Ectodermal cell (in vitro differentiated cells): Measurements from ENCODE around the gene POLD1.

ENCODE experiments used
- H3K27ac ChIP-seq: 2 replicates; pipeline ENCODE4 v1.7.0; 2013; ENCODE audit warnings: mild to moderate bottlenecking, low read depth, low read length; ENCODE audit not compliant: insufficient read depth, poor library complexity, severe bottlenecking
- H3K27me3 ChIP-seq: 2 replicates; pipeline ENCODE4 v1.7.0; 2013; ENCODE audit warnings: mild to moderate bottlenecking, low read length; ENCODE audit not compliant: insufficient read depth, control insufficient read depth, poor library complexity, severe bottlenecking
- H3K36me3 ChIP-seq: one replicate; pipeline ENCODE4 v1.7.0; 2013; ENCODE audit warnings: low read length; ENCODE audit not compliant: control insufficient read depth, insufficient read depth
- H3K4me1 ChIP-seq: one replicate; pipeline ENCODE4 v1.7.0; 2013; ENCODE audit warnings: low read length; ENCODE audit not compliant: control insufficient read depth, insufficient read depth
- H3K4me3 ChIP-seq: 2 replicates; pipeline ENCODE4 v1.7.0; 2013; ENCODE audit warnings: low read depth, low read length, control low read depth; ENCODE audit not compliant: insufficient read depth
- H3K9me3 ChIP-seq: 2 replicates; pipeline ENCODE4 v1.7.0; 2013; ENCODE audit warnings: mild to moderate bottlenecking, low read length, moderate library complexity; ENCODE audit not compliant: control insufficient read depth
- WGBS, 2 experiments: methylation state at CpG; one replicate each; pipeline ENCODE4 v1.1.7; 2013; ENCODE audit warnings: missing lambda C conversion rate in 2 of 2; 5-methylcytosine and 5-hydroxymethylcytosine counted together

POLD1 gene

GRCh38 chr19:50428772-50429463, 44.8 kb downstream of the POLD1 start:
- H3K4me3 ChIP-seq: no peak overlapping the region
- H3K9me3 ChIP-seq: no peaks in the 10 kb centered on the region
- 88 to 89% methylated on average over 7 of the region's 7 CpGs for WGBS, 2 experiments
- H3K27me3 ChIP-seq: peaks cover 10% of the 10 kb centered on the region
- no peak overlapping the region for H3K27ac ChIP-seq
- no peaks in the 10 kb centered on the region for H3K36me3 ChIP-seq
- H3K4me1 ChIP-seq: peaks cover 7% of the 10 kb centered on the region

DNA sequence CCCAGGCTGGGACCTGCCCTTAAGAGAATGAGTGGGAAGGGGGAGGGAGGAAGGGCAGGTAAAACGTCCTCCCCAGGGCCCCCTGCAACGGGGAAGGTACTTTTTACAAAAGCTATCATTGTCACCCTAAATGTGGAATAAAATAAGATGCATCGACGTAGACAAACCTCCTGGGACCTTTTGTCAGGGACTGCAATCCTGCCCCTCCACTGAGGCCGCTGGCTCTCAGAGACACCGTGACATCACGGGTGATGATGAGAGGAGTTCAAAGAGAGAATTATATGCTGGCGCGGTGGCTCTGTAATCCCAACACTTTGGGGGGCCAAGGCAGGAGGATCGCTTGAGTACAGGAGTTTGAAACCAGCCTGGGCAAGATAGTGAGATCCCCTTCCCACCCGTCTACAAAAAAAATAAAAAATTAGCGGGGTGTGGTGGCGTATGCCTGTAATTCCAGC, 46.8 kb downstream of the POLD1 start:
- H3K27ac ChIP-seq: no peak overlapping the region
- peaks cover 14% of the 10 kb centered on the region for H3K4me1 ChIP-seq
- peaks cover 10% of the 10 kb centered on the region for H3K27me3 ChIP-seq
- H3K9me3 ChIP-seq: no peaks in the 10 kb centered on the region
- H3K4me3 ChIP-seq: peak overlapping the region; percentile 37
- no peaks in the 10 kb centered on the region for H3K36me3 ChIP-seq
- 58 to 63% methylated on average over 13 of the region's 13 CpGs for WGBS, 2 experiments

DNA sequence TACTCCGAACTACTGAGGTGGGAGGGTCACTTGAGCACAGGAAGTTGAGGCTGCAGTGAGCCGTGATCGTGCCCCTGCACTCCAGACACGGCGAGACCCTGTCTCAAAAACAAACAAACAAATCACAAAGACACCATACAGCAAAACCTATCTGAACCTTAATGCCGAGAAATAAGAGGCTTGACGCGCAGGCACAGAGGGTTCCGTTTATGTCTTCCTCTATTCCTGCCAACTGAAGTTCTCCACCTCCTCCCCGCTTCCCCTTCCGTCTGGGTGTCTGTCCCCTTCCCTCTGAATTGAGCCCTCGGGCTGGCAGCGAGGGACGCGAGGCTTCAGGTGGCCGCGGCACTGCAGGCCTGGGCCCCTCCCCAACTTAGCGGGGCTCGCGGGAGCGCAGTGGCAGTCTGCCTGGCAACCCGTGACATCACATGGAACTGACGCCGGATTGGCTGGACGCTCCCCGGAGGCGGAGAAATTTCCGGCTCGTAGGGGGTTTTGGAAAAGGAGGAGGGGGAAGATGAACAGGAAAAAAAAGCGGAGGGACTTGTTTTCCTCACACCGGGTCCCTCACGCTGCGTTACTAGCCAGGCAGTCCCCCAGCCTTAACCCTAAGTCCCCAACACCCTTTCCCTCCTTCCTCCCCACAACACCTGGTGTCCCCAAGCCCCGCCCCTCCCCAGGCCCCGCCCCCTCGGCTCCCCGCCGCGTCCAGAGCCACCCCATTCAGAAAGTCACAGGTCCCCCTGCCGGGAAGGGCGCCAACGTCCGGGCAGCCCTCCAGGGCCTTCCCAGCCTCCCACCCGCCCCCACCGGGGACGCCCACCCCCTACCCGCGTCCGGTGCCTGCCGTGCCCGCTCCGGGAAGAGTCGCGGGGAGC, 47.4 kb downstream of the POLD1 start:
- 4% methylated on average over 46 to 49 of the region's 54 CpGs for WGBS, 2 experiments
- H3K36me3 ChIP-seq: no peaks in the 10 kb centered on the region

GRCh38 chr19:50432221-50433028, 48.3 kb downstream of the POLD1 start, which contains the start of gene MYBPC2:
TSS of gene MYBPC2 (plus strand) at chr19:50432892. CDS start at chr19:50432954, 62 bp downstream.
- Histone ChIP-seq H3K4me3 (peak within 1 kb of the TSS; percentile 37), H3K36me3 (no peaks in the 10 kb centered on the region), H3K9me3 (no peaks in the 10 kb centered on the region), H3K27me3 (peaks cover 10% of the 10 kb centered on the region), H3K27ac (no peak within 1 kb of the TSS), H3K4me1 (peaks cover 14% of the 10 kb centered on the region)
- 12 to 13% methylated on average over 40 of the region's 40 CpGs for whole genome bisulfite sequencing, 2 experiments

More for the DNA sequence above, 47.4 kb downstream of the POLD1 start:
- no peak overlapping the region for H3K27ac ChIP-seq
- H3K4me1 ChIP-seq: peaks cover 14% of the 10 kb centered on the region
- peaks cover 10% of the 10 kb centered on the region for H3K27me3 ChIP-seq
- peak overlapping the region; percentile 37 for H3K4me3 ChIP-seq
- no peaks in the 10 kb centered on the region for H3K9me3 ChIP-seq

DNA sequence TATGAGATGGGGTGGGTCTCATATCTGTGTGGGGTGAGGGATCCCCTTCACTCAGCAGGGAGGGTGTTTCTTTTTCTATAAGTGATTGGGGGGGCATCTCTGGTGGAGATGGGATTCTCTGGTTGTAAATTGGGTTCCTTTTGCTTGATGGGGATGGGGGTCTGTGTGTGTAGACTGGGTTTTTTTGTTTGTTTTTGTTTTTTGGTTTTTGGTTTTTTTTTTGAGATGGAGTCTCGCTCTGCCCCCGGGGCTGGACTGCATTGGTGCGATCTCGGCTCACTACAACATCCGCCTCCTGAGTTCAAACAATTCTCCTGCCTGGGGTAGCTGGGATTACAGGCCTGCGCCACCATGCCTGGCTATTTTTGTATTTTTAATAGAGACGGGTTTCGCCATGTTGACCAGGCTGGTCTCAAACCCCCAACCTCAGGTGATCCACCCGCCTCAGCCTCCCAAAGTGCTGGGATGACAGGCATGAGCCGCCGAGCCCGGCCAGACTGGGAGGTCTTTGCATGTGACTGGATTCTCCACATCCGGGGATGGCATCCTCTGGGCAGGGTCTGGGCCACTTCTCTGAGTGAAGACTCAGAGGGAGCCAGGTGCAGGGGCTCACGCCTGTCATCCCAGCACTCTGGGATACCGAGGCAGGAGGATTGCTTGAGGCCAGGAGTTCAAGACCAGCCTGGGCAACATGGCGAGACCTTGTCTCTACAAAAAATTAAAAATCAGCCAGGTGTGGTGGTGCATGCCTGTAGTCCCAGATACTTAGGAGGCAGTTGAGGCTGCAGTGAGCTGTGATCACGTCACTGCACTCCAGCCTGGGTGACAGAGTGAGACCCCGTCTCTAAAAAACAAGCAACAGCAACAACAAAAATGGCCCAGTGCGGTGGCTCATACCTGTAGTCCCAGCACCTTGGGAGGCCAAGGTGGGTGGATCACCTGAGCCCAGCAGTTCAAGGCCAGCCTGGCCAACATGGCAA, 49.3 kb downstream of the POLD1 start:
- Histone ChIP-seq H3K4me1 (peaks cover 14% of the 10 kb centered on the region), H3K4me3 (no peak overlapping the region), H3K27ac (no peak overlapping the region), H3K27me3 (peaks cover 10% of the 10 kb centered on the region), H3K36me3 (no peaks in the 10 kb centered on the region), H3K9me3 (no peaks in the 10 kb centered on the region)
- 90 to 92% methylated on average over 19 of the region's 19 CpGs for WGBS, 2 experiments

DNA sequence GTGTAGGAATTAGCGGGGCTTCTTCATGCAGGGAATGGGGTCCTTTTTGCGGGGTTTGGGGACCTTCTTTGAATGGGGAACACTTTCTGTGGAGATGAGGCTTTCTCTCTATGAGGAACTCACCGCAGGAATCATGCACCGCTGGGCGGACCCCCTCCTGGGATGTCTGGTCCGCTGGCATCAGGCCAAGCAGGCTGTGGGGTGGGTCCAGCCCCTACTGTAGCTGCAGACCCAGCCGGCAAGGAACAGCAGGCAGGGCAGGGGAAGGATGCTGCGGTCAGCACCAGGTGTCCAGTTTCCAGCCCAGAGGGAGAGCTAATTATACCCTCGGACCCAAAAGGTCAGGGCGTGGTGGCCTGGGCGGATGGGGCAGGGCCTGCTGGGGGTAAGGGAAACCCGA, 50.4 kb downstream of the POLD1 start:
- Histone ChIP-seq H3K4me1 (peaks cover 14% of the 10 kb centered on the region), H3K36me3 (no peaks in the 10 kb centered on the region), H3K27ac (no peak overlapping the region), H3K4me3 (no peak overlapping the region), H3K9me3 (no peaks in the 10 kb centered on the region), H3K27me3 (peaks cover 10% of the 10 kb centered on the region)
- 61 to 64% methylated on average over 12 of the region's 12 CpGs for WGBS, 2 experiments

DNA sequence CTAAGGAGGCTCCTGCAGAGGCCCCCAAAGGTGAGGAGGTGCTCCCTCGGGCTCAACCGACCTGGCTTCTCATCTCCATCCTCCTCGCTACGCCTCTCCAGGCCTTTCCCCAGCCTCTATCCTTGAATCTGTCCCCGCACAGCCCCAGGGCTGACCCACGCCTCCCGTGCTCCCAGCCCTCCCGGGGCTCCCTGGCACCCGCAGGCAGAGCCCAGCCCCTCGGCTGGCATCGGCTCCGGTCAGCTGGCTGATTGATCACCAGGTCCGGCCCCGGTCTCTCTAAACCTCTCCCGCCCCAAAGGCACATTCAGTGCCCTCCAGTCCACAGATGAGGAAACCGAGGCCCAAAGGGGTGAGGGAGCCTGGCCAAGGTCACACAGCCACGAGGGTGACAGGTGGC, 51.1 kb downstream of the POLD1 start:
- Histone ChIP-seq H3K9me3 (no peaks in the 10 kb centered on the region), H3K4me3 (no peak overlapping the region), H3K4me1 (peaks cover 14% of the 10 kb centered on the region), H3K27me3 (peaks cover 10% of the 10 kb centered on the region), H3K36me3 (no peaks in the 10 kb centered on the region), H3K27ac (no peak overlapping the region)
- WGBS, 2 experiments: 89 to 92% methylated on average over 17 of the region's 17 CpGs

DNA sequence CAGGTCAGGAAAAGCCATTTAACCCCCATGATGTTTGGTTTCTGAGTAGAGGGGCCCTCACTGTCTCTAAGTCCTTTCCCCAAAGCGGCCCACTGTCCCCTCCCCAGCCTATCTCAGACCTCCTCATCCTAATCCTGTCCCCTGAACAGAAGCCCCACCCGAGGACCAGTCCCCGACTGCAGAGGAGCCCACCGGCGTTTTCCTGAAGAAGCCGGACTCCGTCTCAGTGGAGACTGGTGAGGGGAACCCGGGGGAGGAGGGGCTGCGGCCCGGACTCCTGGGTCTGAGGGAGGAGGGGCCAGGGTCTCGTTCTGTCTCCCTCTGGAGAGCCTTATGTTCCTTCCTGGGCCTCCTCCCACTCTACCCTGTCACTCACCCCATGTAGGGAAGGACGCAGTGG, 51.5 kb downstream of the POLD1 start:
- Histone ChIP-seq H3K4me3 (no peak overlapping the region), H3K27me3 (peaks cover 9% of the 10 kb centered on the region), H3K36me3 (no peaks in the 10 kb centered on the region), H3K4me1 (peaks cover 14% of the 10 kb centered on the region), H3K27ac (no peak overlapping the region), H3K9me3 (no peaks in the 10 kb centered on the region)
- 84 to 91% methylated on average over 12 of the region's 12 CpGs for WGBS, 2 experiments

GRCh38 chr19:50437862-50438449, 53.8 kb downstream of the POLD1 start:
- no peak overlapping the region for H3K27ac ChIP-seq
- peaks cover 7% of the 10 kb centered on the region for H3K4me1 ChIP-seq
- 86 to 92% methylated on average over 5 of the region's 5 CpGs for WGBS, 2 experiments
- no peaks in the 10 kb centered on the region for H3K9me3 ChIP-seq
- H3K36me3 ChIP-seq: no peaks in the 10 kb centered on the region
- no peak overlapping the region for H3K4me3 ChIP-seq
- no peaks in the 10 kb centered on the region for H3K27me3 ChIP-seq
